ENCODE data around the gene ARHGEF40. TPM values are rescaled to one million over a fixed set of nuclear protein-coding genes. Genes with fewer than 3 reads are reported as not detected.

The ARHGEF40 gene
- polyA plus RNA-seq, 1 experiment: 62.7 TPM

GRCh38 chr14:21060614-21061346 is 9.3 kb upstream of the ARHGEF40 start:
- Histone ChIP-seq H3K4me3 (ENCODE audit: low read depth, low read length) (no peak overlapping the region), H3K27me3 (ENCODE audit: control insufficient read depth, insufficient read depth, low read length) (no peaks in the 10 kb centered on the region), H3K36me3 (ENCODE audit: control insufficient read depth, insufficient read depth, low read length) (no peaks in the 10 kb centered on the region)
- CTCF ChIA-PET: interaction anchor here (0.7 to 9.5 kb wide), 8 partner anchors 8 to 46 kb away, joined by 3 to 193 read pairs (median 4); partner anchors contain the start of gene ZNF219
- POLR2A ChIA-PET: no interaction called here
- TF ChIP-seq, protein P1, sequence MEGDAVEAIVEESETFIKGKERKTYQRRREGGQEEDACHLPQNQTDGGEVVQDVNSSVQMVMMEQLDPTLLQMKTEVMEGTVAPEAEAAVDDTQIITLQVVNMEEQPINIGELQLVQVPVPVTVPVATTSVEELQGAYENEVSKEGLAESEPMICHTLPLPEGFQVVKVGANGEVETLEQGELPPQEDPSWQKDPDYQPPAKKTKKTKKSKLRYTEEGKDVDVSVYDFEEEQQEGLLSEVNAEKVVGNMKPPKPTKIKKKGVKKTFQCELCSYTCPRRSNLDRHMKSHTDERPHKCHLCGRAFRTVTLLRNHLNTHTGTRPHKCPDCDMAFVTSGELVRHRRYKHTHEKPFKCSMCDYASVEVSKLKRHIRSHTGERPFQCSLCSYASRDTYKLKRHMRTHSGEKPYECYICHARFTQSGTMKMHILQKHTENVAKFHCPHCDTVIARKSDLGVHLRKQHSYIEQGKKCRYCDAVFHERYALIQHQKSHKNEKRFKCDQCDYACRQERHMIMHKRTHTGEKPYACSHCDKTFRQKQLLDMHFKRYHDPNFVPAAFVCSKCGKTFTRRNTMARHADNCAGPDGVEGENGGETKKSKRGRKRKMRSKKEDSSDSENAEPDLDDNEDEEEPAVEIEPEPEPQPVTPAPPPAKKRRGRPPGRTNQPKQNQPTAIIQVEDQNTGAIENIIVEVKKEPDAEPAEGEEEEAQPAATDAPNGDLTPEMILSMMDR (IDR thresholded peaks at IDR 0.05; ENCODE audit: insufficient read depth, low read depth, low read length): no peak
- no peak for DNase-seq (ENCODE audit: low read depth)

DNA sequence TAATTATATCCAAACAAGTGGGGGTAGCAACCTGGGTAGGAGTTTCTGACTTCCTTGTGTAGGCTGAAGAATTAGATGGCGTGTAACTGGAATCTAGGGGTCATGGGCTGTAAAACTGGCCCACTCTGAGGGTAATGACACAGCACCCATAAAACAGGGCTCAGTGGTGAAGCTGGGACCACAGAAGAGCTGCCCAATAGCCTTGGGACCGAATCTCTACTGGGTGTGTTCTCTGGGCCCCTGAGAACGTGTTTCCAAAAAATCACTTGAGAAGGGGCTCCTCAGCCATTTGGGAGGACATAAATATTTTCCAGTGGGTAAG is 8.8 kb upstream of the ARHGEF40 start:
- ChIA-PET CTCF (interaction anchor here (0.8 to 9.5 kb wide), 7 partner anchors 13 to 64 kb away, joined by 3 to 193 read pairs (median 4); partner anchors contain the start of gene ZNF219), POLR2A (no interaction called here)
- no peak for DNase-seq (ENCODE audit: low read depth)
- Histone ChIP-seq H3K27me3 (ENCODE audit: control insufficient read depth, insufficient read depth, low read length) (no peaks in the 10 kb centered on the region), H3K36me3 (ENCODE audit: control insufficient read depth, insufficient read depth, low read length) (no peaks in the 10 kb centered on the region), H3K4me3 (ENCODE audit: low read depth, low read length) (no peak overlapping the region)
- TF ChIP-seq, protein P1 (IDR thresholded peaks at IDR 0.05; ENCODE audit: insufficient read depth, low read depth, low read length): no peak

DNA sequence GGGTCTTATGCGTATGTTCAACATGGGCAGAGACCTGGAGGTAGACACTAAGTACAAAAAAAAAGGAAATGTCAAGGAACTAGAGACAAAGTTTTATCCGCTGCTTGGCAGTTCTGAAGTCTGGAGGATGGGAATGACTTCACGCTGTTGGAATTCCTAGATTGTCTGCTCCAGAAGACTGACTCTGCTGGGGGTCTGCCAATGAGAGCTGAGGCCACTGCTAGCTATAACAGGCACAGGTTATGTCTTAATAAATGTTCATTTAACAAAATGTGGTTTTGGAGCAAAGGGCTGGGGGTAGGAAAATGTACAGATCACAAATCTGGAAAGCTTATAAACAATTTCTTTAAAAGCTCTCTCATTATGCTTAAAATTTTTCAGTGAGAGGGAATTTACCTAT is 6.6 kb upstream of the ARHGEF40 start:
- POLR2A ChIA-PET: interaction anchor here (0.8 kb wide), 1 partner anchor 16 kb away, joined by 3 read pairs; no protein-coding TSS in a partner anchor

GRCh38 chr14:21066882-21067502 is 3.1 kb upstream of the ARHGEF40 start:
- POLR2A ChIA-PET: no interaction called here
- DNase-seq (ENCODE audit: low read depth): no peak
- CTCF ChIA-PET: interaction anchor here (1.1 to 9.5 kb wide), 10 partner anchors 10 to 84 kb away, joined by 3 to 193 read pairs (median 10); partner anchors contain the start of genes RNASE8, TMEM253 and ZNF219
- Histone ChIP-seq H3K27me3 (ENCODE audit: control insufficient read depth, insufficient read depth, low read length) (no peaks in the 10 kb centered on the region), H3K36me3 (ENCODE audit: control insufficient read depth, insufficient read depth, low read length) (no peaks in the 10 kb centered on the region), H3K4me3 (ENCODE audit: low read depth, low read length) (no peak overlapping the region)
- TF ChIP-seq, protein P1 (IDR thresholded peaks at IDR 0.05; ENCODE audit: insufficient read depth, low read depth, low read length): peak; percentile 20; the same call in 1 of the 2 replicates

More for the DNA sequence above, 6.6 kb upstream of the ARHGEF40 start:
- DNase-seq (ENCODE audit: low read depth): no peak
- H3K36me3 ChIP-seq (ENCODE audit: control insufficient read depth, insufficient read depth, low read length): no peaks in the 10 kb centered on the region
- CTCF ChIA-PET: interaction anchor here (0.7 to 9.5 kb wide), 6 partner anchors 15 to 49 kb away, joined by 3 to 193 read pairs (median 4); partner anchors contain the start of gene ZNF219
- no peaks in the 10 kb centered on the region for H3K27me3 ChIP-seq (ENCODE audit: control insufficient read depth, insufficient read depth, low read length)
- H3K4me3 ChIP-seq (ENCODE audit: low read depth, low read length): no peak overlapping the region
- TF ChIP-seq, protein P1 (IDR thresholded peaks at IDR 0.05; ENCODE audit: insufficient read depth, low read depth, low read length): no peak
